Activated CD8-positive, alpha-beta memory T cell treated with anti-CD3 and anti-CD28 coated beads, Interleukin-2, amount 50 U/mL, for 24 hours (primary cell): Measurements from ENCODE around the gene PLXDC2.

ENCODE experiments used
- DNase-seq: peaks from one replicate; pipeline ENCODE4 v3.0.0-alpha.2; 2020; ENCODE audit errors: extremely low read depth

Gene PLXDC2

DNA sequence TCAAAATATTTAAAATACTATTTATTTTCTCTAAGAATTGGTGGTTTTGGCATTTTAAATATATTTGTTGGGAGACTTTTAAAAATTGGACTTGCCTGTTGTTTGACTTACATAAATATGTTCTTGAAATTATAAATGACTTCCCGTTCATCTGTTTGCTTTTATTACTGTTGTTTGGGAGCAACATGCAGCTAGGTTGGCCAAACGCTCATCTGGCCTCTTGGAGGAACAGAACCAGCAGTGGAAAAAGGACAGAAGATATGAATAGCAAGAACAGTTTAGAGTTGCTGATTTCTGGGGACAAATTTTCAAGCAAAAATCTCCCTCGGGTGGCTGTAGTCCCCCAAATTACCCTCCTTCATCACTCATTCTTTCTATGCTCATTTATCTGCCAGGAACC is 41.6 kb downstream of the PLXDC2 start:
- DNase-seq, result no peak

DNA sequence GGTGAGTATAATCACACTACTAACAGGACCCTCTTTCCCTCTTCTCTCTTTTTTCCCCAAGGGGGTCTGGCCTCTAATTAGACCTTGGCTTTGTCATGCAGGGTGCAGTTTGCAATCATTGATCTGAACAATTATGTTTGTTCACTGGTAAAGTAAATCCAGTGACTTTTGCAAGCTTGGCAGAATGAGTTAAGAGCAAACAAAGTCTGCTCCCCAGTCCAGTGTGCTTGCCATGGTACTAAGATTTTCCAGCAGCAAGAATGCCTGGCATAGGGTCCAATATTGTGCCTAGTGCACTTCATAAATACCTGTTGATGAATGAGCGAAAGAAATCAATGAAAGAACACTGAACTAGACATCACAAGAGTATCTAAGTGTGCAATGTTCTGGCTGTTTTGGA is 43.9 kb downstream of the PLXDC2 start:
- no peak for DNase-seq

DNA sequence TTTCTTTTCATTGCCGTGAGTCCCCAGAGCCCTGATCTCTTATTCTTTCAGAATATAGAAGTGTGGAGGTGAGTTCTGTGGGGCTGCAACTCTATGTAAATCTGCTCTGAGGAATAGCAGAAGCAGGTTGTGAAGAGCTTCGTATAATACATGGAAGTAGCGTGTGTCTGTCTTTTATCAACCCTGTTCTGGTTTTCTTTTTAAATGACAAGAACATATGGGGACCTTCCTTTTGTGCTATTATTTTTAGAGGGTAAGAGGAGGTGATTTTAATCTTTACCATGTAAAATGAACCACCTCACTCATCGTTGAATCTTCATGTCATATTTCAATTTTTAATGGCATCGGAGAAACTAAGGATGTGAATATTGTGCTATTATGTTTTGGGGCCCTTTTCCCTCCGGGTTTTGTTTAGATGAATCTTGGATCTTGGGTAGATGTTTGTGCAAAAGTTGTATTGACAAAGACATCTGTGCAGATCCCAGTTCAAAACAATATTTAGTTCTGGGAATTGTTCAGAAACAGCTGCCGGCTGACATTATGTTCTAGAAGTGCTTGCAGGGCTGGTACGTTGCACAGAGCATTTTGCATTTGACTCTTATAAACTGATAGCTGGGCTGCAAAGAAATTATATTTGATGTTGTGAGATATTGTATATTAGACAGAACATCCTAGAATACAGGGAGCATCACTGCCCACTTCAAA is 46.7 kb downstream of the PLXDC2 start:
- DNase-seq, result no peak

DNA sequence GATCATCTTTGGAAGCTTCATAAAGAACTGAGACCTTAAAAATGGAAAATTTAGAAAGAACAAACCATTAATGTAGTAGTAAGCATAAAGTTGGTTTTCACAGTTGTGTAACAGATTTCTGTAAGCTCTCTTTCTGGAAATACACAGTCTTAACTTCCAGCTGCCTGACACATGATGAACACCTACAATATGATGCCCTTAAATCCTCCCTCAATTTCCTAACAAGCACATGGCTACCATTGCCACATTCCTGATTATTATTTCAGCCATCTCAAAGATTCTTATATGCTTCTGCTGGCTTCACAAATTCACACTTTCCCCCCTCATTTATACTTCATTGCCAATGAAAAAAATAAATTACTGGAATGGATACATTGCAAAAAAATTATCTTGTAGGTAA is 49.4 kb downstream of the PLXDC2 start:
- DNase-seq, result no peak

DNA sequence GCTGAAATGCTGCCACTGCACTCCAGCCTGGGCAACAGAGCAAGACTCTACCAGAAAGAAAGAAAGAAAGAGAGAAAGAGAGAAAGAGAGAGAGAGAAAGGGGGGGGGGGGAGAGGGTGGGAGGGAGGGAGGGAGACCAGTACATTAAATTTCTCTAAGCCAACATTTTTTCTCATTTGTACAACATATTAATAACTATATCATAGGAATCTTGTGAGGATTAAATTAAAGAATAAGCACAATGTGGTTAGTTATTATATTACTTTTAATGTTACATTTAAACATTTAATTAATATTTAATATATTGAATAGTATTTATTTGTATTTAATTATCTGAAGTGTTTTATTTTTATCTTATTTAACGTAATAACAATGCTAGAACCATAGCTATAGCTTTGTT is 53.1 kb downstream of the PLXDC2 start:
- DNase-seq, result no peak

DNA sequence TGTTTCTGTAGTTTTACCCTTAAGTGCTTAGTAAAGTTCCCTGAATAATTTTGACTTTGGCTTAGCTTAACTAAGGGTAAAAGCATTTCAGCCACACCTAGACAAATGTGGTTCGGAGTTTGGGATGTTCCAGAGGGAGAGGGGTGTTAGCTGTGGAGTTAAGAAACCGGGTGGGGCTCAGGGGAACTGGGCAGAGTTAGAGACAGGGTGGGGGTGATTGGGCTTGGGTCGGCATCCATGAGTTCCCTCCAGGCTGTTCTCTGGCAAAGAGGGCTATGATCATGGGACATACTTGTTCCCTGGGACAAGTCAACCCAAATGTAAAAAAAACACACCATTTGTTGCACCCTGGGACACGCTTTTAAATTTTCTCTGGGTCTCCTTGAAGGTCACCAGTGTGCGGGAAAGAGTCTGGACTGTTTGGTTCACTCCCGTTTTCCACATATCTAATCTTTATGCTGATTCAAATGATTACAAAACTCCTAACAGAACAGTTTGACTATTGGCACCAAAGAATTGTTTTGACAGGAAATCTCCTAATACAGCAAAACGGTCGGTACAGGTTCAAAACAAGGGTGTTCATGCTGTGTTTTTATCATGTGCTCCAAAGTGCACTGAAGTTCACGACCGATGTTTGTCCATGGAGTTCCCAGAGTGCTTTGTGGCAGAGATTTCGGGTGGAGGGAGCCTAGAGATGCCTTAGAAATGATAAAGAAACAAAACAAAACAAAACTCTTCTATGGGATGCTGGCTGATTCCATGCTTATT is 56.5 kb downstream of the PLXDC2 start:
- no peak for DNase-seq

DNA sequence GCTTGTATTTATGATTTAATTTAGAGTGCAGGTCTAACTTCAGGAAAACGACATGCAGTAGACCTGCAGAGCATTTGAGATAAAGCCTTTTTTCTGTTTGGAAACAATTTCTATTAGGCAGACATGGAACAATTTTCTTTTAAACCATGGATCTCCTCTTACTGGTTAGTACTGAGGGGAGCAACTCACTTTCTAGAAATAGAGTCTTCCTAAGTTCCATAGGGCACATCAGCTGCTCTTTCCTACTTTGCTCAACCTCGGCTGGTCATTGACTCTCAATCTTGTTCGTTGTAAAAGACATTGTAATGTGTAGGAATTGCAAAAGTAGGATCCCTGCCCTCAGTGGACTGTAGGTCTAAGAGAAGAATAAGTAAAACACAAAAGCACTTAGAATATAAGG is 58.0 kb downstream of the PLXDC2 start:
- no peak for DNase-seq

DNA sequence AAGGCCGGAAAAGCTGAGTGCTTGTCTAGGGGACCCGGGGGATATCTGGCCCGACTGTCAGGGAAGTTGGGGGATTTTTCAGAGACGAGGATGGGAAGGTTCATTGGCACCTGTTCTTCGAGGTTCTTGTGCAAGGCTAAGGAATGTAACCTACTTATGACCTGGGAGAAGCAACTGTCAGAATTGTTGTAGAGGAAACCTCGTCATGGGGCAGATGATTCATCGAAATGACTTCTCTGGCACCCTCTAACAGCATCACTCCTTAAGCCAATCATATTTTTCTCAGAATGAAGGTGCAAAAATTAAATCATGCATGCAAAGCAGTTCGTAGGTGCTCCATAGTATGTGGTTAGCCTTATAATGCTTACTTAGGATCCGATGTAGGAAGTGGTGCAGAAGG is 58.6 kb downstream of the PLXDC2 start:
- no peak for DNase-seq

DNA sequence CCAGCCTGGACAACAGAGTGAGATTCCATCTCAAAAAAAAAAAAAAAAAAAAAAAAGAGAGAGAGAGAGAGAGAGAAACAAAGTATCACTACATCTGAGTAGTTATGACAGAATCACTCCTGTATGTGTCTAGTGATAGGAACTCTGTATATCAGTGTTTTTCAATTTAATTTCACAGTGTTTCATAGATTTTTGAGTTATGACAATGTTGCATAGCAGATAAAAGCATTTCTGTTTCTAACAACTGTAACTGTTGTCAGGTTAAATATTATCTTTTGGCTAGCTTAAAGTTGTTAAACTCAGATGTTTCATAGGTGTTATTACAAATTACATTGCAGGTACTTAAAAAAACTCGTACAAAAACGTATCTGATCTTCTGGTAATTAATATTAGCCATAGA is 60.3 kb downstream of the PLXDC2 start:
- no peak for DNase-seq

DNA sequence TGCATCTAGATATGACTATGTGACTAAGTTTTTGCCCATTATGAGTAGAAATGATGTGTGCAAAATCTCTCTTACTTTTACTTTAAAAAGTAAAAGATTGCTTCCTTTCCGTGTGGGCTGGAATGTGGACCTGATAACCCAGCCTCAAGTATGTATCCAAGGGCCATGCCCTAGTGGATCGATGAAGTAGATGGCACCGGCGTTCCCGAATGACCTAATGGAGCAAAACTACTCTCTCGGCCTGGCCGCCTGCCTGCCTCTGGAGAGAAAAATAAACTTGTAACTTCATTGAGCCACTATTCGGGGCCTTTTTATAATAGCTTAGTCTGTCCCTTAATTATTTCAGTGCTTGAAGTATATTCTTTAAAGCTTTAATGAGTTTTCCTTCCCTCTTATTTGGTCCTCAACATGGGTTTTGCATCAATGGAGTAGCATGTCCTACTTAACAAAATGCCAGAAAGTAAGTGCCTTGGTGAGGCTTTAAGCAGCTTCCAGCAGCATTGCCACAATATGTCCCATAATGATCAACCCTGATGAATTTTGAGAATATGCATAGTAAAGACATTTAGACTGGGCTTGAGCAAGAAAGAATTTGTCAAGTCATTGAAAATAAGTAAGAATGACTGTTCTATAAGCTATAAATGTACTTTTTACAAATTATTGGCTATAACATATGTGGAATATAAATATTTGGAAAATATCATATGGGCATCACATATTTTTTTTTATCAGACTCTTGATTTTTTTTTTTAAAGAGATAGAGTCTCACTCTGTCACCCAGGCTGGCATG is 61.4 kb downstream of the PLXDC2 start:
- no peak for DNase-seq

DNA sequence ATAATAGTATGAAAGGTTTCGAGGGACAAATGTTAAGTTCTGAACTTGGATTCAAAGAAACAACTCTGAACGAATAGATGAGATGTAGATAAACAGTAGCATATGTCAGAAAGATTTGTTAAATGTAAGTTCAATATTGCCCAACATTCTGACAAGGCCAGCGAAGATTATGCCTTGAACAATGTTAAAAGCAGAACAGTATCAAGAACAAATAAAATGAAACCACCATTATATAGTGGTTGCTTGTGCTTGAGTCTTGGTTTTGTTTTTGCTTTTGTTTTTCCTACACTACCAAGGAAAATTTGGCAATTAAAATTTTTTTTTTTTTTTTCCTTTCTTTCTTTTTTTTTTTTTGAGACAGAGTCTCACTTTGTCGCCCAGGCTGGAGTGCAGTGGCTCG is 66.4 kb downstream of the PLXDC2 start:
- DNase-seq, result no peak

DNA sequence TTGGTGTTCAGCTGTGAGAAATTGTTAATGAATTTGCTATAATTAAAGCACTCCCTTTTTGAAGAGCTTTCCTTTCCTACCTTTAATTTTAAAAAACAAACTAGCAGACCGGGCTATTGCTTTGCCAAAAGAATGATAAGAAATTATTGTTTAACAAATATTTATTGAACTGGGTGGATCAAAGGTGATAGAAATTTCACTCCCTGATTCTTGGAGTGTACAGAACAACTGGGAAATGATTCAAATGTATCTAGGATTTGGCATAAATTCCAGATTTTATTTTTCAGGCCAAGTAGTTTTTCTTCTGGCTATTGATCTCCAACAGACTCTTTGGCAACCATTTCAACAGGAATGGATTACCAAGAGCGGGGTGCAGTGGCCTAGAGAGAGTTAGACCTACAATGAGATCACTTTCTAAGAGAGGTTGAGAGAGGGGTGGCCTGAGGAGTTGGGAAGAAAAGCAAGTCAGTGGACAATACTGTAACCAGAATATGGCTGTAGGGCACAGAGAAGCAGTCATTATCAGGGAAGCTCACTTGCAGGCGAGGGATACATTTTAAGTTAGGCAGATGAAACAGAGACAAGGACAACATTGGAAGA is 71.9 kb downstream of the PLXDC2 start:
- no peak for DNase-seq

DNA sequence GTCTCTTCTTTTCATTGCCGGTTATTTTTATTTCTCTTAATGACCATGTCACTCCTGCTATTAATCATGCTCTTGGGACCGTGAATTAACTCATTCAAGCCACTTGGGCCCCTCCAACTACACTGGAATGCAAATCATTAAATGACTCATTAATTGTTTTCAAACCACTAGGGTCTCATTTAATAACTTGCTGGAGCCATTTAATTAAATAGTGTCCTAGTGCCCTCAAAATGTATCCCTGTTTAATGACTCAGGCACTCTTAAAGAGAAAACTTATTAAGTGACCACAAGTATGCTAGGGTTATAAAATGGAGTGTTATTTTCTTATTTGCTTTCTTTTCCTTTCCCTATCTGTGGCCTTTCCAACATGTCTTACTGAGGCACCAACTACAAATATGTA is 73.0 kb downstream of the PLXDC2 start:
- no peak for DNase-seq

DNA sequence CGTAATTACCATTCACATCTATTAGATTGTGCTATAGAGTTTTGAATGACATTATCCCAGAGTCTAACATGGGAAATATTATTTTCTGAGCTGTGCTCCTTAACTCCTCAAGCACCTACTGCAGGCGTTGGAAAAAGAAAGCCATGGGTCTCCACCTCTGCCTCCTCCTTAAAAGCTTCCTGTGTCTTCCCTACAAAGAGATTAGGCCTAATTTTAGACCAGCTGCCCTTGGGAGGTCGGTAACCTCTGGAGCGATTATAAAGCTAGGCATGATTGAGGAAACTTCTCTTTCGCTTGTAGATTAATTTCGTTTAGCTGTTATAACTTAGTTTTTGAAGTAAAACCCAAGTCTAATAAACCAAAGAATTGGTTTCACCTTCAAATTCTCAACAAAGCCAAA is 75.2 kb downstream of the PLXDC2 start:
- no peak for DNase-seq

DNA sequence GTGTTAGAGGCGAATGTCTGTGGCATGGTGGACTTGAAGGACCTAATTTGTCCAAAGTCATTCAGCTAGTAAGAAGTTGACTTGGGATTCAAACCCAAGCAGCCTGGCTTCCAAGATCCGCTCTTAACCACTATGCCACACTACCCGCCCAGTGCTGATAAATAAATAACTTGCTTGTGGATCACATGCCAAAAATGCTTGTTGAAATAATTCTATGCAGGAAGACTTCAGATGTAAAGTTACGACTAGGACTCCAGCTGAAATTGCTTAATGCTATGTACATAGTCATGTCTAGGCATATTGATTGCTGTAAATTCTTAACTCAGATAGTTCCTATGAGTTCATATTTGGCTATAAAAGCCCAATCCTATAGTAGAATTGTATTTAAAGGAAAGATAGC is 76.0 kb downstream of the PLXDC2 start:
- no peak for DNase-seq

DNA sequence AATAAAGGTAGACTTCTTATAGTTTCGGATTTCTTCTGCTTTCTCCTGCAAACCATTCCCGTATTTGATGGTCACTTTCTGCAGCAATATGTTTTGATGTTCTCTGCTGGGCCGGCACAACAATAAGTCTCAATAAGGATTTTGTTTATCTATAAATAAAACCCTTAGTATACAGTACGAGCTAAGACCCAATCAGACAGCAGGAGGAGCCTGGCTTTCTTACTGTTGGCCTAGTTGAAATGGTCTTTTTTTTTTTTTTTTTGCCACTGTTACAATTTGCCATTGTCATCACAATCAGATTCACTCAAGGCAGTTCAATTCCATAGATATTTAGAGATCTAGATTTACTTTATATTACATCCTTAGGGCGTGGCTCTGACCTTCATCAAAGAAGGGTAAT is 76.4 kb downstream of the PLXDC2 start:
- no peak for DNase-seq

DNA sequence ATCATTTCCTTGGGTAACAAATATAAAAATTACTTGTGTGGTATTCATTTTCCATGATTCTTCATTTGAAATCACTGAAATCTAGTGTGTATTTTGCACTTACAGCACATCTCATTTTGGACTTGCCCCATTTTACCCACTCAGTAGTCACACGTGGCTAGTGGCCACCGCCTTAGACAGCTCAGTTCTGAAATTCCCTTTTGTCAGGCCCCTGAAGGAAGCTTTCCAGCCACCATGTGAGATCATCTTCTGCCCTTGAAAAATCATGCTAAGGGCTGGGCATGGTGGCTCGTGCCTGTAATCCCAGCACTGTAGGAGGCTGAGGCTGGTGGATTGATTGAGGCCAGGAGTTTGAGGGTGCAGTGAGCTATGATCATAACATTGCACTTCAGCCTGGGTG is 79.3 kb downstream of the PLXDC2 start:
- no peak for DNase-seq

DNA sequence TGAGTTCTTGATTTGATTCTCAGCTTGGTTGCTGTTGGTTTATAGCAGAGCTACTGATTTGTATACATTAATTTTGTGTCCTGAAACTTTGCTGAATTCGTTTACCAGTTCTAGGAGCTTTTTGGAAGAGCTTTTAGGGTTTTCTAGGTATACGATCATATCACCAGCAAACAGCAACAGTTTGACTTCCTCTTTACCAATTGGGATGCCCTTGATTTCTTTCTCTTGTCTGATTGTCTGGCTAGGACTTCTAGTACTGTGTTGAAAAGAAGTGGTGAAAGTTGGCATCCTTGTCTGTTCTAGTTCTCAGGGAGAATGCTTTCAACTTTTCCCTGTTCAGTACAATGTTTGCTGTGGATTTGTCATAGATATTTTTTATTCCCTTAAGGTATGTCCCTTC is 86.2 kb downstream of the PLXDC2 start:
- DNase-seq, result no peak

DNA sequence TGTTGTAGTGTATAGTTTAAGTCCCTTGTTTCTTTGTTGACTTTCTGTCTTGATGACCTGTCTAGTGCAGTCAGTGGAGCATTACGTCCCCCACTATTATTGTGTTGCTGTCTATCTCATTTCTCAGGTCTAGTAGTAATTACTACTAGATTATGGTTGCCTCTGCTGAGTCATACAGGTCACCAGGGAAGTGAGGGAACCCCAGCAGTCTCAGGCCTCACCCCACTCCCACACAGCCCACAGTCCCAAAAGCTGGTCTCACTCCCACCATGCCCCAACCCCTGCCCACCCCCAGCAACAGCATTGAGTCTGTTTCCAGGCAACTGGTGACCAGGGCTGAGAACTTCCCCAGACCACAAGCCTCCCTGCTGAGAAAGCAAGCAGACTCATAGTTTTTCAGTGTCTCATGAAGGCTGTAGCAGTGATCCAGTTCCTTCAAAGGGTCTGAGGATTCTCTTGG is 88.0 kb downstream of the PLXDC2 start:
- no peak for DNase-seq

DNA sequence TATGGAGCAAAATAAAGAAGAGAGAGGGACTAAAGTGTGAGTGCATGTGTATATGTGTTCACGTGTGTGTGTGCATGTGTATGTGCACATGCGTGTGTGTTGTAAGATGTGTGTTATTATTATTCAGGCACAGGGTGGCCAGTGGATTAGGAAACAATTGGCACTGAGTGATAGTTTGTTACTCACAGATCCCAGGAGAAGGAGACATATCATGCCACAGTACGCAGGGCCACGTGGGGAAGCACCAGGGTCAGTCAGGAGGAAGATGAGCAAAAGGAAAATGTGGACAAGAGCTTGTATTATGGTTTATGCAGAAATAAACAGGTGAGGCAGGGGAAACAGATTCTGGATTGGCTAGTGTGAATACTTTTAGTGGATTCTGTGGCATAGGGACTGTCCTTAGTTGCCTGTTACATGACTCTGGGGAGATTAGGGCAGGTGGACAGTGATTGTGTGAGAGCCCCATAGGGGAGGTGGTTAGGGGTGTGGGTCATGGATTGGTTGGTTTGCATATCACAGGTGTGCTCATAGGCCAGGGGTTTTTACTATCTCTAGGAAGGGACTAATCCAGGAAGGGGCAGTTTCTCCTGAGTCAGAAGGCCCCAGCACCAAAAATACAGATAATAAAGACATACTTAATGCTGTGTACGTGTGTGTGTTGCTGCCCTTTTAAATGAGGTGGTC is 90.0 kb downstream of the PLXDC2 start:
- no peak for DNase-seq

DNA sequence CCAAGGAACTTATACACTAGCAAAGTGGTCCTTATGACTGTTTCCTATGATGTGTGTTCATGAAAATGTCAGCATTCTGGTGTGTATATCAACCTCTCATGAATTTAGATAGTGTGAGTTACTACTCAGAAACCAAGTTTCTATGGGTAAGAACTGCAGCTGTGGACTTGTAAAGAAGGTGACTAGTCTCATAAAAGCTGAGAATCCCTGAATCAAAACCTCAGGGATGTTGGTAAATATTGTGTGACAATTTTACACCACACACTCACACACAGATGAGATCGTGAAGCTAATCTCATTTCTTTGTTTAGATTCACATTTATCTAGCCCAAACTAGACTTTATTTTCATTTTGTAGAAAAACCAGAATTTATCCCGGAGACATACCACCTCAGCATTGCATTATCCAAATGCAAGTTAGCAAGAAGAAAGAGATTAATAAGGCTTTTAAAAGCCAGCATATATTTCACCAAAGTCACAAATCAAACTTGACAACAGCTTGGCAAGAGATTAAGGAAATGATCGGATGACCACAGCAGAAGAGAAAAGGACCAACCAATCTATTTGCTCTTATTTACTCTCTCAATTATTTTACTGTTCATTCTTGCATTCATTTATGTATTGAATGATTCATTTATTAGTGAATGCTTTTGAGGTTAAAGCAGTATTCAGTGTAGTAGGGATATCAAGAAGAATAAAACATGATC is 92.9 kb downstream of the PLXDC2 start:
- no peak for DNase-seq
